Epidermal melanocyte (primary cell): ENCODE measurements around the gene CLCN5.
"Not testable (repeated sequence)": the region's sequence is repeated elsewhere in the genome, so short reads cannot be mapped to it uniquely, and the experiment has no call there.

Experiments used
- DNase-seq: peaks from one replicate; pipeline ENCODE4 v3.0.0; 2011; ENCODE audit warnings: low spot score; ENCODE audit not compliant: insufficient read length

The CLCN5 gene

GRCh38 chrX:49995795-49996455, 73.5 kb downstream of the CLCN5 start:
- no peak for DNase-seq

- DNase-seq: no peak
Observed at GRCh38 chrX:49996474-49996873, 74.1 kb downstream of the CLCN5 start.

- no peak for DNase-seq
Observed at GRCh38 chrX:49999087-49999486, 76.7 kb downstream of the CLCN5 start.

- DNase-seq: no peak
Observed at GRCh38 chrX:50000937-50001542, 78.6 kb downstream of the CLCN5 start.

- no peak for DNase-seq
Observed at GRCh38 chrX:50002067-50002714, 79.8 kb downstream of the CLCN5 start.

GRCh38 chrX:50003467-50003866, 81.1 kb downstream of the CLCN5 start:
- no peak for DNase-seq

- DNase-seq: no peak
Observed at GRCh38 chrX:50003927-50004326, 81.5 kb downstream of the CLCN5 start.

GRCh38 chrX:50025591-50025990, 103.2 kb downstream of the CLCN5 start:
- not testable (repeated sequence) for DNase-seq

GRCh38 chrX:50035126-50035525, 112.7 kb downstream of the CLCN5 start:
- no peak for DNase-seq

- DNase-seq: no peak
Observed at GRCh38 chrX:50036426-50036825, 114.0 kb downstream of the CLCN5 start.

GRCh38 chrX:50045823-50046222, 123.4 kb downstream of the CLCN5 start:
- no peak for DNase-seq

GRCh38 chrX:50049228-50049627, 126.8 kb downstream of the CLCN5 start:
- DNase-seq: no peak

- no peak for DNase-seq
Observed at GRCh38 chrX:50054147-50054546, 131.8 kb downstream of the CLCN5 start.

GRCh38 chrX:50066318-50066937, 144.0 kb downstream of the CLCN5 start:
- DNase-seq: no peak

- no peak for DNase-seq
Observed at GRCh38 chrX:50067435-50068284, 145.3 kb downstream of the CLCN5 start.

GRCh38 chrX:50068285-50068563, 145.8 kb downstream of the CLCN5 start:
- DNase-seq: no peak

GRCh38 chrX:50068893-50069292, 146.5 kb downstream of the CLCN5 start:
- DNase-seq: no peak

- DNase-seq: no peak
Observed at GRCh38 chrX:50071494-50071893, 149.1 kb downstream of the CLCN5 start.

- DNase-seq: no peak
Observed at GRCh38 chrX:50072110-50072509, 149.7 kb downstream of the CLCN5 start.

- DNase-seq: no peak
Observed at GRCh38 chrX:50073601-50074000, 151.2 kb downstream of the CLCN5 start.

GRCh38 chrX:50075630-50076339, 153.4 kb downstream of the CLCN5 start:
- no peak for DNase-seq
